SJSA1 (cell line): ENCODE data around the gene NAT9. TPM values are rescaled to one million over a fixed set of nuclear protein-coding genes. Genes with fewer than 3 reads are reported as not detected.

Experiments
- DNase-seq, 2 experiments: peaks; one replicate each; pipeline ENCODE4 v3.0.0-alpha.2; 2015 to 2020; ENCODE audit warnings: low spot score in 2 of 2, low read depth in 1 of 2
- H3K27ac ChIP-seq: fragments of 250-450 bp; sonication (Bioruptor Pico); 2 replicates; pipeline ENCODE4 v1.5.1; 2020; ENCODE audit warnings: mild to moderate bottlenecking, moderate library complexity
- H3K27me3 ChIP-seq: fragments of 250-450 bp; sonication (Bioruptor Pico); replicated peaks from 2 replicates; pipeline ENCODE4 v1.5.1; 2020; ENCODE audit warnings: mild to moderate bottlenecking, moderate library complexity
- H3K36me3 ChIP-seq: fragments of 250-450 bp; sonication (Bioruptor Pico); 2 replicates; pipeline ENCODE4 v1.5.1; 2020; ENCODE audit warnings: mild to moderate bottlenecking
- H3K4me1 ChIP-seq: fragments of 250-450 bp; sonication (Bioruptor Pico); replicated peaks from 2 replicates; pipeline ENCODE4 v1.6.1; 2021; ENCODE audit warnings: mild to moderate bottlenecking
- H3K4me3 ChIP-seq: fragments of 250-450 bp; sonication (Bioruptor Pico); 2 replicates; pipeline ENCODE4 v1.5.1; 2020; ENCODE audit warnings: mild to moderate bottlenecking
- H3K9me3 ChIP-seq: fragments of 250-450 bp; sonication (Bioruptor Pico); replicated peaks from 2 replicates; pipeline ENCODE4 v1.5.1; 2020; ENCODE audit warnings: mild to moderate bottlenecking
- total RNA-seq: library from RNA; depleted of rRNA; stranded (reverse); fragments of >200 nt; shearing (Covaris generic); gene quantifications from 2 replicates; pipeline ENCODE4 v1.2.3, GENCODE V29; 2014

Gene NAT9
- total RNA-seq, 1 experiment from 2014 or later: 32.9 TPM

- Histone ChIP-seq H3K4me3 (no peak overlapping the region), H3K27ac (no peak overlapping the region), H3K36me3 (peaks cover 48% of the 10 kb centered on the region), H3K9me3 (no peaks in the 10 kb centered on the region), H3K4me1 (0 out of 2 replicates have a peak, but pooled peaks cover 3% of the 10 kb centered on the region), H3K27me3 (no peaks in the 10 kb centered on the region)
- DNase-seq: no peak
These were observed 36.2 kb upstream of the NAT9 start for GRCh38 chr17:74812109-74813009.

- Histone ChIP-seq H3K9me3 (no peaks in the 10 kb centered on the region), H3K27me3 (no peaks in the 10 kb centered on the region), H3K27ac (no peak overlapping the region), H3K36me3 (peaks cover 47% of the 10 kb centered on the region), H3K4me3 (no peak overlapping the region), H3K4me1 (0 out of 2 replicates have a peak, but pooled peaks cover 3% of the 10 kb centered on the region)
- no peak for DNase-seq
These were observed 34.7 kb upstream of the NAT9 start for GRCh38 chr17:74810699-74811485.

- H3K27me3 ChIP-seq: no peaks in the 10 kb centered on the region
- H3K4me1 ChIP-seq: 0 out of 2 replicates have a peak, but pooled peaks cover 3% of the 10 kb centered on the region
- H3K4me3 ChIP-seq: no peak overlapping the region
- no peak overlapping the region for H3K27ac ChIP-seq
- peaks cover 46% of the 10 kb centered on the region for H3K36me3 ChIP-seq
- no peaks in the 10 kb centered on the region for H3K9me3 ChIP-seq
- no peak for DNase-seq
These were observed 32.7 kb upstream of the NAT9 start for GRCh38 chr17:74808714-74809430.

- Histone ChIP-seq H3K27me3 (no peaks in the 10 kb centered on the region), H3K4me3 (no peak overlapping the region), H3K9me3 (no peaks in the 10 kb centered on the region), H3K27ac (no peak overlapping the region), H3K36me3 (peaks cover 45% of the 10 kb centered on the region), H3K4me1 (0 out of 2 replicates have a peak, but pooled peaks cover 3% of the 10 kb centered on the region)
- no peak for DNase-seq
These were observed 31.8 kb upstream of the NAT9 start for GRCh38 chr17:74807925-74808324.

- no peaks in the 10 kb centered on the region for H3K27me3 ChIP-seq
- 0 out of 2 replicates have a peak, but pooled peaks cover 3% of the 10 kb centered on the region for H3K4me1 ChIP-seq
- no peak overlapping the region for H3K27ac ChIP-seq
- no peak for DNase-seq
- no peak overlapping the region for H3K4me3 ChIP-seq
- H3K36me3 ChIP-seq: peaks cover 43% of the 10 kb centered on the region
- H3K9me3 ChIP-seq: no peaks in the 10 kb centered on the region
These were observed 31.3 kb upstream of the NAT9 start for GRCh38 chr17:74807441-74807840.

GRCh38 chr17:74806334-74806733 is 30.2 kb upstream of the NAT9 start:
- H3K4me1 ChIP-seq: 0 out of 2 replicates have a peak, but pooled peaks cover 2% of the 10 kb centered on the region
- H3K27ac ChIP-seq: no peak overlapping the region

GRCh38 chr17:74805591-74805991 is 29.4 kb upstream of the NAT9 start:
- H3K27ac ChIP-seq: no peak overlapping the region
- peaks cover 60% of the 10 kb centered on the region for H3K36me3 ChIP-seq
- H3K9me3 ChIP-seq: no peaks in the 10 kb centered on the region

More at GRCh38 chr17:74806334-74806733, 30.2 kb upstream of the NAT9 start:
- H3K36me3 ChIP-seq: peaks cover 54% of the 10 kb centered on the region
- H3K4me3 ChIP-seq: no peak overlapping the region
- no peaks in the 10 kb centered on the region for H3K9me3 ChIP-seq
- DNase-seq: no peak
- no peaks in the 10 kb centered on the region for H3K27me3 ChIP-seq

GRCh38 chr17:74804683-74805082 is 28.5 kb upstream of the NAT9 start:
- H3K27me3 ChIP-seq: no peaks in the 10 kb centered on the region
- no peak overlapping the region for H3K27ac ChIP-seq
- no peaks in the 10 kb centered on the region for H3K9me3 ChIP-seq
- H3K4me3 ChIP-seq: no peak overlapping the region
- H3K4me1 ChIP-seq: no peaks in the 10 kb centered on the region
- DNase-seq: no peak
- H3K36me3 ChIP-seq: peaks cover 69% of the 10 kb centered on the region

More at GRCh38 chr17:74805591-74805991, 29.4 kb upstream of the NAT9 start:
- DNase-seq: no peak
- Histone ChIP-seq H3K27me3 (no peaks in the 10 kb centered on the region), H3K4me1 (no peaks in the 10 kb centered on the region), H3K4me3 (no peak overlapping the region)

- Histone ChIP-seq H3K9me3 (no peaks in the 10 kb centered on the region), H3K27ac (no peak overlapping the region), H3K4me3 (no peak overlapping the region), H3K36me3 (peaks cover 74% of the 10 kb centered on the region), H3K4me1 (no peaks in the 10 kb centered on the region), H3K27me3 (no peaks in the 10 kb centered on the region)
- DNase-seq: no peak
These were observed 27.8 kb upstream of the NAT9 start for GRCh38 chr17:74803971-74804370.

GRCh38 chr17:74803388-74803930 is 27.3 kb upstream of the NAT9 start:
- Histone ChIP-seq H3K4me3 (no peak overlapping the region), H3K27ac (no peak overlapping the region), H3K4me1 (no peaks in the 10 kb centered on the region), H3K27me3 (no peaks in the 10 kb centered on the region), H3K9me3 (no peaks in the 10 kb centered on the region), H3K36me3 (peaks cover 76% of the 10 kb centered on the region)
- DNase-seq: no peak

- Histone ChIP-seq H3K9me3 (no peaks in the 10 kb centered on the region), H3K27ac (no peak overlapping the region), H3K36me3 (peaks cover 79% of the 10 kb centered on the region), H3K4me1 (no peaks in the 10 kb centered on the region), H3K4me3 (no peak overlapping the region), H3K27me3 (no peaks in the 10 kb centered on the region)
- no peak for DNase-seq
These were observed 25.8 kb upstream of the NAT9 start for GRCh38 chr17:74801896-74802295.

GRCh38 chr17:74800531-74800930 is 24.4 kb upstream of the NAT9 start:
- no peak overlapping the region for H3K27ac ChIP-seq
- no peak for DNase-seq
- no peak overlapping the region for H3K4me3 ChIP-seq
- H3K9me3 ChIP-seq: no peaks in the 10 kb centered on the region
- H3K4me1 ChIP-seq: no peaks in the 10 kb centered on the region
- H3K36me3 ChIP-seq: peaks cover 86% of the 10 kb centered on the region
- H3K27me3 ChIP-seq: no peaks in the 10 kb centered on the region

- H3K4me3 ChIP-seq: no peak overlapping the region
- peaks cover 87% of the 10 kb centered on the region for H3K36me3 ChIP-seq
- H3K27me3 ChIP-seq: no peaks in the 10 kb centered on the region
- no peak overlapping the region for H3K27ac ChIP-seq
- DNase-seq: no peak
- H3K4me1 ChIP-seq: no peaks in the 10 kb centered on the region
- no peaks in the 10 kb centered on the region for H3K9me3 ChIP-seq
These were observed 23.0 kb upstream of the NAT9 start for GRCh38 chr17:74799097-74799496.
